ENCODE data around the gene PRODH.
"Not testable (repeated sequence)": the region's sequence is repeated elsewhere in the genome, so short reads cannot be mapped to it uniquely, and the experiment has no call there.

Gene PRODH

DNA sequence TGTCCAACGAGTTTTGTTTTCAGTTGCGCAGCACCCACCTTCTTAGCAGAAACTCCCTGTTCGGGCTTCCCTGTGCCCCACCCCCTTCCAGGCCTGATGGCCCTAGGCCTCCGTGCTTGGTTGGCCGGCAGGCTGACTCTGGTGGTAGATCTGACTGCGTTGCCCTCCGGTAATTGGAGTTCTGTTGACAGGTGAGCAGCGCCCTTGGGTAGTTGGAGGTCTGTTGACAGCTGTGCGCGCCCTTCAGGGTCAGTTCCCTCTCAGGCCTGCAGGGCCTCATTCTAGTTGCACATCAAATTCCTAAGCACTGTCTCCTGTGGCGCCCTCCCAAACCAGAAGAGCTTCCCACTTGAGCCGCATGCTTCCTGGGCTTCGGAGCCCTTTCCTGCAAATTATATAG is 29.2 kb downstream of the PRODH start:
- no peak for DNase-seq (ENCODE audit: low read depth, low spot score)

GRCh38 chr22:18906410-18906745 is 29.7 kb downstream of the PRODH start:
- not testable (repeated sequence) for DNase-seq (ENCODE audit: low read depth, low spot score)

GRCh38 chr22:18905540-18906409 is 30.3 kb downstream of the PRODH start, which contains the start of gene DGCR6:
DGCR6 (plus strand) TSS chr22:18906320; CDS start chr22:18906375, 55 bp downstream.
- no peak for DNase-seq (ENCODE audit: low read depth, low spot score)

DNA sequence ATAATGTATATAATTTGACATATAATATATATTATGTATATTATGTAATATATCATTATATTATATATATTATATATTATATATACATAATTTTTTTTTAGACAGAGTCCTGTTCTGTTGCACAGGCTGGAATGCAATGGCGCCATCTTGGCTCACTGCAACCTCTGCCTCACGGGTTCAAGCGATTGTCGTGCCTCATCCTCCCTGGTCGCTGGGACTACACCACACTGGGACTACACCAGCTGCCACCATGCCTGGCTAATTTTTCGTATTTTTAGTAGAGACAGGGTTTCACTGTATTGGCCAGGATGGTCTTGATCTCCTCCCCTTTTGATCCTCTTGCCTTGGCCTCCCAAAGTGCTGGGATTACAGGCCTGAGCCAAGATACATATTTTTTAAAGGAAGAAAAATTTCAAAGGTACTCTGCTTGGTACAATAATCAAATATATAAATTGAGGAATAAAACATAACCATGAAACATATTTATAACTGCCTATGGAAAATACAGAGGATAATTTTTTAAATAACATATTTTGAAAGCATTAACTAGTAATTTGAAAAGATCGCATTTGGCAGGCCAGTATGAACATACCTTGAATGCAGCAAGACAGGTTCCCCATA is 39.9 kb downstream of the PRODH start:
- not testable (repeated sequence) for DNase-seq (ENCODE audit: low read depth, low spot score)

GRCh38 chr22:18893775-18894174 is 42.3 kb downstream of the PRODH start:
- DNase-seq (ENCODE audit: low read depth, low spot score), result not testable (repeated sequence)

DNA sequence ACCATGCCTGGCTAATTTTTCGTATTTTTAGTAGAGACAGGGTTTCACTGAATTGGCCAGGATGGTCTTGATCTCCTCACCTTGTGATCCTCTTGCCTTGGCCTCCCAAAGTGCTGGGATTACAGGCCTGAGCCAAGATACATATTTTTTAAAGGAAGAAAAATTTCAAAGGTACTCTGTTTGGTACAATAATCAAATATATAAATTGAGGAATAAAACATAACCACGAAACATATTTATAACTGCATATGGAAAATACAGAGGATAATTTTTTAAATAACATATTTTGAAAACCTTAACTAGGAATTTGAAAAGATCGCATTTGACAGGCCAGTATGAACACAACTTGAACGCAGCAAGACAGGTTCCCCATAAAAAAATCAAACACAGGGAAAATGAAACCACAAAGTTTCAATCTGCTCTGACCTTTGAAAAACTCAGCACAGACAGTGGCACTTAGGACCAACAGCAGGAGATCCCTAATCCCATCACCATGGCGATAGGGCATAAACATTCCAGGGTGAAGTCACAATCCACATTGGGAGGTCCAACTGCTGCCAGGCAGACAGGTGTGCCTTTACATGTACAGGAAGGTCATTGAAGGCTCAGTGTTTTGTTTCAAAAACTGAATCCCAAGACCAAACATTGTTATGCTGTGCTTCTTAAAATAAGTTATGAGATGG is 45.4 kb downstream of the PRODH start:
- DNase-seq (ENCODE audit: low read depth, low spot score), result not testable (repeated sequence)

DNA sequence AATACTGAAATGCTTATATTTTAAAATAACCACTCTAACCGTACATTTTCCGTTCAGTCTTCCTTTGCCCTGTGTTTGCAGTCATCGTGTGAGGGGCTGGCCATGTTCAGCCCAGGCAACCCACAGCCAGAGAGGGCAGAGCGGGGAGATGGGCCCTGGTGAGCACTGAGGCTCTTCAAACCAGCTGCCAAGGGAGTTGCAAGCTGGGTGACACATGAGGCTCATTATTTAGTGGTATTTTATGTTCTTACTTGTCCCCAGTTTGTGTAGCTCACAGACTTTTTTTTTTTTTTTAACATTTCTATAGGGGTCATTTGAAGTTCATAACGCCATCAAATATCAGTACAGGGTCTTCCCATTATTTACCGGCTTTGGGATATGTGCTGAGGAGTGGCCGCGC is 48.0 kb downstream of the PRODH start:
- no peak for DNase-seq (ENCODE audit: low read depth, low spot score)

DNA sequence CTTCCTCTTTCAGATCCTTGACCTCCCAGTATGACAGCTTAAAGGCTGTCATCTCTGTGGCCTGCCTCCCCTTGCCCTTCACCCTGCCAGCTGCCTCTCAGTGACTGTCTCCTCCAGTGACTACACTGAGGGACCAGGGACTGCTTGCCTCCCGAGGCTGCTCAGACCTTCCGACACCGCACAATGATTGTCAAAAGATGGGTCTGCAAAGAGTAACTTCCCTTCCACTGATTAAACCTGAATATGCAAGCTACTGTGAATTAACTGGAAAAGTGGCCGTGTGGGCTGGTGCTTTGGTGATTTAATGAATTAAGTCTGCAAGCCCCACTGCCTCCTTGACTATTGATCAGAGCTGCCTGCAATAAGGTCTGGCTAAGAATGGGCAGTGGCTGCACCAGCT is 51.6 kb downstream of the PRODH start:
- not testable (repeated sequence) for DNase-seq (ENCODE audit: low read depth, low spot score)

DNA sequence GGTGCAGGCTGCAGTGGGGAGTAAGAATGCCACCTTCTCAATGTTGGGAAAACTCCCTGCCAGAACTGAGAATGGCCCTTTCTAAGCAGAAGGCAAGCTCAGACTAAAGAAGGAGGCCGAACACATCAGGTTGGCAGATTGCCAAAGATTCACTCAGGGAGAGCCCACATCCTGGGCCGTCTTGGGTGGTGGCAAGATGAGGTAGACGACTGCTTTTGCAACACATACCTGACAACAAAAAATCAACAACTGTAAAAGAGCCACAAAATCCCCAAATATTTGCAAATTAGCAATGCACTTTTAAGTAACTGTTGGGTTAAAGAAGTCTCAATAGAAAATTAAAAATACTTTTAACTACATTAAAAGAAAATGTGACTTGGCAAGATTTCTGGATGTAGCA is 54.8 kb downstream of the PRODH start:
- DNase-seq (ENCODE audit: low read depth, low spot score), result not testable (repeated sequence)
